HG03064 (cell line): ENCODE measurements around the gene BPIFB2.
"Not testable (repeated sequence)": the region's sequence is repeated elsewhere in the genome, so short reads cannot be mapped to it uniquely, and the experiment has no call there.

Source experiments
- ATAC-seq: cut with Tn5 transposase; IDR thresholded peaks from one replicate; pipeline ENCODE4 v1.9.1; 2021; ENCODE audit warnings: low read depth; ENCODE audit not compliant: unreplicated experiment

Gene BPIFB2

DNA sequence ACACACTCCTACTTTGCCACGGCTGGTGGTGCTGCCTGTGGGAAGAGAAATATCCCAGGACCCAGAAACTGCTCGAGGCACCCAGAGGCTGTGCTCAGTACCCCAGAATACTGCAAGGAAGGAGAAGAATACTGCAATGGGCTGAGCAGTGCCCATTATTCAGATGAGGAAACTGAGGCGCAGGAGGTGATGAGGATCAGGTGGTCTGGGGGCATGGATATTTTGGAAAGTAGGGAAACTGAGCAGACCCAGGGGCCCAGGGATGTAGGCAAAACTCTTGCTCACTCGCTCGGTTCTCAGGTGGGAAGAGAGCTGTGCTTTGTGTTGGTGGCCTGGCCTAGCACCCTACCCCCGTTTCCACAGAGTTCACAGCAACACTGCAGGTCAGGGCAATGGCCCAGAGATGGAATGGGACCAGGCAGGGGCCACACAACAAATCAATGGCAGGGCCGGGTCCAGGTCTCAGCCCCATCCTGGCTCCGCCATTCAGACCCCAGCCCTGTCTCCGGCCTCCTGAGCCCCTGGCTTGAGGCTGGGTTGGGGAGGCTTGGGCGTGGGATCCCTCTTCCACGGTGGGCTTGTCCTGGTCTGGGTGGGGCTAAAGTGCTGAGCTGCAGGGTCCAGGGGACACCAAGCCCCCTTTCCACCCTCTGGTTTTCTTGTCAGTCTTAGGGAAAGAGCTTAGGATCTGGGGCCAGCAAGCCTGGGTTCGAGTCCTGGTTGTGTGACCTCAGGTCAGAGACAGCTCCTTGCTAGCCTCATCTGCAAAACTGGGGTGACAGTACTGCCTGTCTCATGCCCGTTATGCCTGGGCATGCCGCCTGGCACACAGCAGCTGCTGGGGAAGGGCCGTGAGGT lies 37.2 kb upstream of the BPIFB2 start:
- no peak for ATAC-seq

- no peak for ATAC-seq
These were observed 36.6 kb upstream of the BPIFB2 start for GRCh38 chr20:32970973-32971300.

DNA sequence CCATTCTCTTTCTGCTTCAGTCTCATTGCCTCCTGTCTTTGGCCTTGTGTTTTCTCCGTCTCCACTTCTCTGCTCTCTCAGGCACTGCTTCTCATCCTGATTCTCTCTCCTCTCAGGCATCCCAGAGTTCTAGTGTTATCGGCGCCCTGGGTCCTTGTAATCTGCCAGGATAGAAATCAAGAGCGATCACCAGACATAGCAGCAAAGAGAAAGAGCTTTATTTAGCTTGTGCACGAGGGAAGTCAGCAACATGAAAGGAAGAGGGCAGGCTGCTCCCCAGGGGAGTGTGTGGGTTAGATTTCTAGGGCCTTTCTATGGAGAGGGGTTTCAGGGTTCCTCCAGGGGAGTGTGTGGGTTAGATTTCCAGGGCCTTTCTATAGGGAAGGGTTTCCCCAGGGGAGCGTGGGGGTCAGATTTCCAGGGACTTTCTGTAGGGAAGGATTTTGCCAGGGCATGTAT lies 35.8 kb upstream of the BPIFB2 start:
- ATAC-seq, result no peak

DNA sequence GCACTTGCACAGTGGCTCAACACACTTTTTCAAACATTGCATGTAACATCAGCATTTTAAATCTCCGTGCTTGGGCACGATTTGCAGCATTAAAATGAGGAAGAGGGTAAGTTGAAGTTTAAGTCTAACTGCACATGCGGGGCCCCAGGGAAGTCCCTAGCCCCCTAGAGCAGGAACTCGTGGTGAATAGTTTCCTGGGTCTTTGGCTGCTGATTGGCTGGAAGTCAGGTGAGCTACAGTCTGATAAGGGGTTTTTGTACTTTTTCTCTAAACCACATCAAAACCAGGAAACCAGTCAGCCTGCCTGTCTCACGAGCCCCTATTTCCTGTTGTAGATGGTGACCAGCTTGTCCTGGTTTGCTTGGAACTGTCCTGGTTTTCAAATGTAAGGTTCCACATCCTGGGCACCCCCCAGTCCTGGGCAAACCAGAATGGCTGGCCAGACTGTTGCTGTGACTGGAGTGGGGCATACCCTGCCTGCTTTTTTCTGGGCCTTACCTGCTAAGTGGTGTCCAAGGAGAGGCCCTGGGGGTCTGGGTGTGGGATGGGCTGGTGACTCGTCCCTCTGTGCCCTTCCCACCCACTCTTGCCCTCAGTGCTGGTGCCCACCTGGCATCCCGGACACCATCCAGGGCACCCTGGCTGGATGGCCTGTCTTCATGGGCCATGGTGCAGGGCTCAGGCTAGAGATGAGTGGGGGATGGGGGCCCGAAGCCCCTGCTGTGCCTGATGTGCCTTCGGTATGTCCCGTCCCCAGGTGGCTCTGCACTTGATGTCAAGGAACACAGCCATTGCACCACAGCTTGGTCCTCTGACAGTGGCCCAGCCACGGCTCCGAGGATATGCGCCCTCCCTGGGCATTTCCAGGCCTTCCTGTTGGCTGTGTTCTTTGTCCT lies 35.1 kb upstream of the BPIFB2 start:
- ATAC-seq, result peak; percentile 82

DNA sequence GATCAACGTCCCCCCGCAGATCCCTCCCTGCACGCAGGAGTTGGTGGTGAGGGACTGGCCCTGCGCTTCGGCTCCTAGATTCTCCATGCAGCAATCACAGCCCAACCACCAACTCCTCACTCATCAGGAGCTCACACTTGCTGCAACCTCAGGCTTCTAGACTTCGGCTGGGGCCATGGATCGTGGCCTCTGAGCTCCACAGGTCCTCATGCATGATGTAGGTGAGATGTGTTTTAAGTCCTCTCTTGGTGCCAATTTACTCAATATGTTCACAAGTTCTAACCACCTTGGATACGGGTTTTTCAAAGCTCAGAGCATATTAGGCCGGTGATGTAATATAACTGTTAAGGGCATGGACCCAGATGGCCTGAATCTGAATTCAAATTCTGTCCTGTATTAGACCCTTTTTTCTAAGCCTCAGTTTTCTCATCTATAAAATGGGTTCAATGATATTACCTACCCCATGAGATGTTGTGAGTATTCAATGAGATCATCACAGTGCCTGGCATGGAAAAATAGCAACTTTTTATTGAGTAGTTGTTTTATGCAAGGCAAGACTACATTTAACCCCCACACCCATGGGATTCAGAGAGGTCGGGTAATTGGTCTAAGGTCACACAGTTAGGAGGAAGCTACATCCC lies 34.3 kb upstream of the BPIFB2 start:
- ATAC-seq, result no peak

- ATAC-seq, result not testable (repeated sequence)
These were observed 33.1 kb upstream of the BPIFB2 start for GRCh38 chr20:32974204-32975064.

- ATAC-seq, result not testable (repeated sequence)
These were observed 32.4 kb upstream of the BPIFB2 start for GRCh38 chr20:32975121-32975520.

- ATAC-seq, result no peak
These were observed 31.5 kb upstream of the BPIFB2 start for GRCh38 chr20:32975698-32976674.

GRCh38 chr20:32976746-32977145 lies 30.8 kb upstream of the BPIFB2 start:
- no peak for ATAC-seq

DNA sequence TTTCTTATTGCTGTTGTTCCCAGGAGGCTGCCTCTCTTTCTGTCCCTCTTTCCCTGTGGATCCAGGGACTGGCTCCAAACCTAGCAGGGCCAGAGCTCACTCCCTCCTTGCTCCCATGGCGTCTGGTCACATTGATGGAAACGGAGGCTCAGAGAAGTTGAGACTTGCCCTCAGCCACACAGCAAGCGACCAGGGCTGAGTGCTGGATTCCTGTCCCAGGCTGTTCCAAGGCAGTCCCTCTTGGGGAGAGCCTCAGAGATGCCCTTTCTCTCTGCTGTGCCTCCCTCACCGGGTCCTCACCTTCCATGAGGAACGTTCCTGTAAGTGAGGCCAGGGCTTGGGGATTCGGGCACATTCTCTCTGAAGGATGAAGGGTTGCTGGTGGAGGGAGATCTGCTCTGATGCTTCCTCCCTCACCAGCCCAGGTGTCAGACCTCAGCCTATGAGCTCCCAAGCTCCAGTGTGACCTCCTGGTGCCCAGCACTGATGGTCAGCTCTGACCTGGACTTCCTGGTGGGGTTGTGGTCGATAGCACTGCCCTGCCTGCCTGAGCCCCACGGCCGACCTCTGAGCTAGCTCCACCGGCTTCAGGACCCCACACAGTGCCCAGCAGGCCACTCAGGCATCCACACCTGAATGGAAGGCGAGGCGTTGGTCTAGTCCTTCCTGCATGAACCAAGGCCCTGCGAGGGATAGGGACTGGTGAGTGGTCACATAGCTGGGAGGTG lies 30.1 kb upstream of the BPIFB2 start:
- no peak for ATAC-seq

GRCh38 chr20:32978009-32978335 lies 29.5 kb upstream of the BPIFB2 start:
- ATAC-seq, result no peak

GRCh38 chr20:32979201-32979998 lies 28.1 kb upstream of the BPIFB2 start:
- no peak for ATAC-seq

- no peak for ATAC-seq
These were observed 27.2 kb upstream of the BPIFB2 start for GRCh38 chr20:32980131-32980941.

DNA sequence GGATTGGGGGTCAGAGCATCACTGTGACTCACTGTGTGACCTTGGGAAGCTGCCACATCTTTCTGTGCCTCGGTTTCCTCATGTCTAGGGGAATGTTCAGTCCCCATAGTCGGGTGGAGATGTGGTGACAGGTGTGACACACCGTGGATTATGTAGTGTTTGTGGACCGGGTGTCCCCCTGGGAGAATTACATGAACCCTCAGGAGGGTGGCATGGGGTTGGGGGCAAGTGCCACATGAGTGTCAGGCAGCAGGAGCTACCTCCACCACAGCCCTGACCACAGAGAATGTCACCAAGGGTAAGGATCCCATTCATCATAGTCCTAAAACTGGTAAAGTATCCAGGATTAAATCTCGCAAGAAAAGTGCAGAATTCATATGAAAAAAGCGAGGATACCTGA lies 26.5 kb upstream of the BPIFB2 start:
- no peak for ATAC-seq

DNA sequence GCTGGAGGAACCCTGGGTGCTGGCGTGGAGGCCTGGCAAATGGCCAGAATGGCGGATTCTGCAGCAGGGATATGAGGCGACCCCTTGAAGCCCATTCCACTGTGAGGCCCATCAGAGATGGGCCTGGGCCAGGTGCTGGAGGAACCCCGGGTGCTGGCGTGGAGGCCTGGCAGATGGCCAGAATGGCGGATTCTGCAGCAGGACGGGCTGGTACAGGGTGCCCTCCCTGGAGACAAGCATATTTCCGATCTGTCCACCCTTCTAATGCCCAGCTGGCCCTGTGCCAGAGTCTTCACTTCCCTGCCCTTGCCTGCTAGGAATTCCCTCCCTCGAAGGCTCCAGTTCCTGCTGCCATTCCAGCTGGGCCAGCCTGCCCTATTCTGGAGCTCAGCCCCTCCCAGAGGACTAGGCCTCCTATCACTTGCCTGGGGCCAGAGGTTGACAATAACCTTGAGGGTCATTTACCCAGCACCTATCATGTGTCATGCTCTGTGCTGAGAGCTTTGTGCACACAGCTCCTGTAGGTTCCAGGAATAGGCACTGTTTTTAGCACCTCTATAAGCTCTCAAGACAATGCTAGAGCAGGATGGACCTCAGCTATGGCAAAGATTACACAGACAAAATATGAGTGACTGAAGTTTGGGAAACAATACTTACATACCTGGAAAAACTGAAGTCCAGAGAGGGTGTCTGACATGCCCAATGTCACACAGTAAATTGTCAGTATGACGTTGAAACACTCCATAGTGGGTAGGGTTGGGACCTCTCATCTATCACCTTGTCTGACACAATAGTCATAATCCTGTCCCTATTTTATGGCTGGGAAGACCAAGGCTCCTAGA lies 24.7 kb upstream of the BPIFB2 start:
- ATAC-seq, result no peak
